ENCODE measurements around the gene HEPHL1.

GRCh38 chr11:94017446-94017845 is 3.7 kb upstream of the HEPHL1 start:
- TF ChIP-seq CEBPB (IDR thresholded peaks at IDR 0.05): no peak
- no peak for TF ChIP-seq NFIC (IDR thresholded peaks at IDR 0.05)
- TF ChIP-seq EGR1 (IDR thresholded peaks at IDR 0.05): no peak
- TF ChIP-seq TAF1 (IDR thresholded peaks at IDR 0.05; ENCODE audit: low read depth): no peak
- no peak for TF ChIP-seq YY1 (IDR thresholded peaks at IDR 0.05; ENCODE audit: low read depth)
- TF ChIP-seq MAX (IDR thresholded peaks at IDR 0.05): no peak
- no peak for TF ChIP-seq EP300 (IDR thresholded peaks at IDR 0.05; ENCODE audit: borderline replicate concordance)
- TF ChIP-seq USF1 (IDR thresholded peaks at IDR 0.05): no peak
- TF ChIP-seq, protein P1, sequence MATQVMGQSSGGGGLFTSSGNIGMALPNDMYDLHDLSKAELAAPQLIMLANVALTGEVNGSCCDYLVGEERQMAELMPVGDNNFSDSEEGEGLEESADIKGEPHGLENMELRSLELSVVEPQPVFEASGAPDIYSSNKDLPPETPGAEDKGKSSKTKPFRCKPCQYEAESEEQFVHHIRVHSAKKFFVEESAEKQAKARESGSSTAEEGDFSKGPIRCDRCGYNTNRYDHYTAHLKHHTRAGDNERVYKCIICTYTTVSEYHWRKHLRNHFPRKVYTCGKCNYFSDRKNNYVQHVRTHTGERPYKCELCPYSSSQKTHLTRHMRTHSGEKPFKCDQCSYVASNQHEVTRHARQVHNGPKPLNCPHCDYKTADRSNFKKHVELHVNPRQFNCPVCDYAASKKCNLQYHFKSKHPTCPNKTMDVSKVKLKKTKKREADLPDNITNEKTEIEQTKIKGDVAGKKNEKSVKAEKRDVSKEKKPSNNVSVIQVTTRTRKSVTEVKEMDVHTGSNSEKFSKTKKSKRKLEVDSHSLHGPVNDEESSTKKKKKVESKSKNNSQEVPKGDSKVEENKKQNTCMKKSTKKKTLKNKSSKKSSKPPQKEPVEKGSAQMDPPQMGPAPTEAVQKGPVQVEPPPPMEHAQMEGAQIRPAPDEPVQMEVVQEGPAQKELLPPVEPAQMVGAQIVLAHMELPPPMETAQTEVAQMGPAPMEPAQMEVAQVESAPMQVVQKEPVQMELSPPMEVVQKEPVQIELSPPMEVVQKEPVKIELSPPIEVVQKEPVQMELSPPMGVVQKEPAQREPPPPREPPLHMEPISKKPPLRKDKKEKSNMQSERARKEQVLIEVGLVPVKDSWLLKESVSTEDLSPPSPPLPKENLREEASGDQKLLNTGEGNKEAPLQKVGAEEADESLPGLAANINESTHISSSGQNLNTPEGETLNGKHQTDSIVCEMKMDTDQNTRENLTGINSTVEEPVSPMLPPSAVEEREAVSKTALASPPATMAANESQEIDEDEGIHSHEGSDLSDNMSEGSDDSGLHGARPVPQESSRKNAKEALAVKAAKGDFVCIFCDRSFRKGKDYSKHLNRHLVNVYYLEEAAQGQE (IDR thresholded peaks at IDR 0.05; ENCODE audit: low read depth): no peak
- TF ChIP-seq CREB1 (IDR thresholded peaks at IDR 0.05; ENCODE audit: low read depth): no peak
- TF ChIP-seq RAD21 (IDR thresholded peaks at IDR 0.05; ENCODE audit: low read depth): no peak
- no peak for TF ChIP-seq FOXM1 (IDR thresholded peaks at IDR 0.05; ENCODE audit: borderline replicate concordance, low read depth)
- no peak for TF ChIP-seq ZBTB7A (IDR thresholded peaks at IDR 0.05; ENCODE audit: low read depth)

Measured in Ishikawa (cell line).